Panc1 (cell line): ENCODE measurements around the gene CER1. TPM values are rescaled to one million over a fixed set of nuclear protein-coding genes. Genes with fewer than 3 reads are reported as not detected.

Experiments used
- ATAC-seq: fragments of 200-7000 bp; cut with Tn5 transposase; 2 replicates; pipeline ENCODE4 v1.9.1; 2020; ENCODE audit warnings: mild to moderate bottlenecking, moderate library complexity
- BruUV-seq: library from RNA; stranded (reverse); fragments of 400-500 nt; replicated peaks from 2 replicates; lab custom pipeline; 2021; lab: Mats Ljungman, UMichigan
- CTCF ChIA-PET: fragments of 300-600 bp; sonication (Branson Sonifier 250); formaldehyde crosslinking; loops from one replicate; lab custom pipeline; 2022; ENCODE audit warnings: antibody characterized with exemption; lab: Charles Lee
- POLR2A ChIA-PET: fragments of 300-600 bp; sonication (Branson Sonifier 250); formaldehyde crosslinking; loops from one replicate; lab custom pipeline; 2022; ENCODE audit warnings: antibody characterized with exemption; lab: Charles Lee
- DNase-seq: peaks from one replicate; pipeline ENCODE4 v3.0.0-alpha.2; 2010; ENCODE audit warnings: low read depth, low spot score
- H3K27ac ChIP-seq: 2 replicates; pipeline ENCODE4 v1.5.1; 2011; ENCODE audit warnings: mild to moderate bottlenecking, low read length, inconsistent platforms
- H3K27me3 ChIP-seq: fragments of 200-500 bp; sonication (Bioruptor generic); 2 replicates; pipeline ENCODE4 v1.6.0; 2014; ENCODE audit warnings: low read length, inconsistent platforms; ENCODE audit not compliant: control insufficient read depth, insufficient read depth
- H3K36me3 ChIP-seq: fragments of 200-500 bp; sonication (Bioruptor generic); 2 replicates; pipeline ENCODE4 v1.5.1; 2014; ENCODE audit warnings: inconsistent platforms, mild to moderate bottlenecking, low read length, moderate library complexity; ENCODE audit not compliant: control insufficient read depth, insufficient read depth
- H3K4me1 ChIP-seq: 2 replicates; pipeline ENCODE4 v1.5.1; 2011; ENCODE audit warnings: inconsistent platforms, mild to moderate bottlenecking, low read length, moderate library complexity; ENCODE audit not compliant: control insufficient read depth, insufficient read depth
- H3K4me3 ChIP-seq, 2 experiments: 2 replicates each; pipeline ENCODE4 v1.5.1; 2011 to 2012; ENCODE audit warnings: low read depth in 2 of 2, low read length in 2 of 2, mild to moderate bottlenecking in 2 of 2, inconsistent platforms in 1 of 2, moderate library complexity in 1 of 2
- H3K9me3 ChIP-seq: fragments of 200-500 bp; sonication (Bioruptor generic); 2 replicates; pipeline ENCODE4 v1.5.1; 2014; ENCODE audit warnings: low read depth, mild to moderate bottlenecking, inconsistent platforms, low read length, moderate library complexity; ENCODE audit not compliant: control insufficient read depth, insufficient read depth
- CTCF ChIP-seq: fragments of 450-650 bp; IDR thresholded peaks from 2 replicates; pipeline ENCODE4 v1.5.1; 2017; ENCODE audit warnings: mild to moderate bottlenecking
- POLR2AphosphoS5 ChIP-seq: IDR thresholded peaks from 2 replicates; pipeline ENCODE4 v1.6.1; 2012; ENCODE audit warnings: mild to moderate bottlenecking, low read depth, low read length, moderate library complexity
- REST ChIP-seq, 2 experiments: IDR thresholded peaks; 2 replicates each; pipeline ENCODE4 v1.6.1; 2011 to 2012; ENCODE audit warnings: low read depth in 2 of 2, control low read depth in 1 of 2, low read length in 1 of 2, mild to moderate bottlenecking in 1 of 2, moderate library complexity in 1 of 2; ENCODE audit not compliant: insufficient read depth in 1 of 2
- SIN3A ChIP-seq: IDR thresholded peaks from 2 replicates; pipeline ENCODE4 v1.6.1; 2012; ENCODE audit warnings: low read depth, mild to moderate bottlenecking, low read length, moderate library complexity, borderline replicate concordance; ENCODE audit not compliant: insufficient read depth
- TCF7L2 ChIP-seq: IDR thresholded peaks from 2 replicates; pipeline ENCODE4 v1.6.1; 2011; ENCODE audit warnings: mild to moderate bottlenecking, low read depth, low read length, inconsistent platforms
- in situ Hi-C: cut with HindIII; loops from 2 replicates; pipeline ENCODE4 v1.10.0; 2016; ENCODE audit warnings: low sequenced_read_pairs, low pct_unique_long_range_greater_than_20kb
- intact Hi-C: fragments of 100-400 bp; cut with micrococcal nuclease; formaldehyde crosslinking; loops from one replicate; pipeline ENCODE4 v1.10.0; 2022; ENCODE audit not compliant: unreplicated experiment
- total RNA-seq: library from RNA; stranded (reverse); gene quantifications from one replicate; pipeline ENCODE4 v1.2.1, GENCODE V29; 2021; ENCODE audit not compliant: unreplicated experiment

CER1 gene
- total RNA-seq, 1 experiment from 2014 or later: not detected

GRCh38 chr9:14756291-14756690 lies 33.8 kb upstream of the CER1 start:
- CTCF ChIA-PET: no interaction called here
- no peaks in the 10 kb centered on the region for H3K27me3 ChIP-seq
- H3K4me3 ChIP-seq: no peak overlapping the region
- H3K36me3 ChIP-seq: no peaks in the 10 kb centered on the region
- no peak overlapping the region for H3K27ac ChIP-seq
- ATAC-seq (no peak), DNase-seq (no peak)
- H3K4me1 ChIP-seq: no peaks in the 10 kb centered on the region
- intact Hi-C loops (no loop called here), in situ Hi-C loops (no loop called here)
- TF ChIP-seq CTCF: no peak
- TF ChIP-seq TCF7L2: no peak
- POLR2A ChIA-PET: no interaction called here
- H3K9me3 ChIP-seq: no peaks in the 10 kb centered on the region
- no TSS peak for BruUV-seq

- ChIA-PET POLR2A (no interaction called here), CTCF (no interaction called here)
- in situ Hi-C loops: no loop called here
- Histone ChIP-seq H3K4me1 (no peaks in the 10 kb centered on the region), H3K9me3 (no peaks in the 10 kb centered on the region), H3K27me3 (no peaks in the 10 kb centered on the region), H3K27ac (no peak overlapping the region), H3K36me3 (no peaks in the 10 kb centered on the region), H3K4me3 (no peak overlapping the region)
- TF ChIP-seq POLR2AphosphoS5: no peak
- no peak for TF ChIP-seq SIN3A
- no peak for TF ChIP-seq REST (IDR thresholded peaks at IDR 0.05; ENCODE audit: insufficient read depth in 1 of 2, low read depth in 2 of 2, low read length in 1 of 2)
- no peak for TF ChIP-seq CTCF
- no peak for TF ChIP-seq TCF7L2
- BruUV-seq: no TSS peak
- intact Hi-C loops: no loop called here
- ATAC-seq: no peak
- no peak for DNase-seq
Measured at GRCh38 chr9:14752871-14753270, 30.3 kb upstream of the CER1 start.

GRCh38 chr9:14752271-14752670 lies 29.7 kb upstream of the CER1 start:
- H3K36me3 ChIP-seq: no peaks in the 10 kb centered on the region
- no peaks in the 10 kb centered on the region for H3K4me1 ChIP-seq
- H3K9me3 ChIP-seq: no peaks in the 10 kb centered on the region
- H3K27ac ChIP-seq: no peak overlapping the region
- intact Hi-C loops (no loop called here), in situ Hi-C loops (no loop called here)
- no peaks in the 10 kb centered on the region for H3K27me3 ChIP-seq
- TF ChIP-seq CTCF (no peak), REST (IDR thresholded peaks at IDR 0.05; ENCODE audit: insufficient read depth in 1 of 2, low read depth in 2 of 2, low read length in 1 of 2) (no peak), SIN3A (no peak), TCF7L2 (no peak), POLR2AphosphoS5 (no peak)
- H3K4me3 ChIP-seq: no peak overlapping the region
- no TSS peak for BruUV-seq
- ATAC-seq: no peak
- ChIA-PET POLR2A (no interaction called here), CTCF (no interaction called here)
- DNase-seq: no peak
